RPMI7951 (cell line): ENCODE data around the gene CAMK2A. TPM values are rescaled to one million over a fixed set of nuclear protein-coding genes. Genes with fewer than 3 reads are reported as not detected.

ENCODE experiments used
- DNase-seq: peaks from one replicate; pipeline ENCODE4 v3.0.0-alpha.2; 2012; ENCODE audit warnings: low read depth
- total RNA-seq: library from RNA; depleted of rRNA; stranded (reverse); fragments of >200 nt; shearing (Covaris generic); gene quantifications from 2 replicates; pipeline ENCODE4 v1.2.3, GENCODE V29; 2014

The CAMK2A gene
- total RNA-seq, 1 experiment from 2014 or later = 0.60 TPM

DNA sequence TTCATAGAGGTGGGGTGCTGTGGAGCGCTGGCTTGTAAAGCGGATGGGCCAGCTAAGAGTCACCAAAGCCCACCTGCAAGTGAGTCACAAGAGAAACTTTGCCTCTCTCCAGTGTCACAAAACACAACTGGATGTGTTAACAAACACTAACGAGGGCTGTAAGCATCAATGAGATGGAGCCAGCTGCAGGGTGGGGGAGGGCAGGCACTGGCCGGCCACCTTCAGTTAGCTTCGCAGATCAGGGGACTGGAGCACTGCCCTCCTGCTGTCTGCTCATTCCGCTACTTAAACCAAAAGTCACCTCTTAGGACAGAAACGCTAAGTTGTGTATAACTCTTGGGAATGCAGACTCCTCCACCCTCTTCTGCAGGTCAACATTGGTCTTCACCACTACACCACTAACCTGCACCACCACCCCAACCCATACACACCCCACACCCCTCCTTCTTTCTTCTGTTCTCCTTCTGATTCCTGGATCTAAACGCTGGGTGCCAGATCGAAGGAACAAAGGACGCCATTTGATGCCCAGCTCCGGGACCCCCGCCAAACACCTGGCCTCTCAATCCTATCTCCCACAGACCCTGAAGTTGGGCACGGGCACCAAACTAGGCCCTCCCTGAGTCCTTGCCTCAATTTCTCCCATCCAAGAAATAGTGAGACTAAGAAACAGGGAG, 11.1 kb upstream of the CAMK2A start:
- no peak for DNase-seq

DNA sequence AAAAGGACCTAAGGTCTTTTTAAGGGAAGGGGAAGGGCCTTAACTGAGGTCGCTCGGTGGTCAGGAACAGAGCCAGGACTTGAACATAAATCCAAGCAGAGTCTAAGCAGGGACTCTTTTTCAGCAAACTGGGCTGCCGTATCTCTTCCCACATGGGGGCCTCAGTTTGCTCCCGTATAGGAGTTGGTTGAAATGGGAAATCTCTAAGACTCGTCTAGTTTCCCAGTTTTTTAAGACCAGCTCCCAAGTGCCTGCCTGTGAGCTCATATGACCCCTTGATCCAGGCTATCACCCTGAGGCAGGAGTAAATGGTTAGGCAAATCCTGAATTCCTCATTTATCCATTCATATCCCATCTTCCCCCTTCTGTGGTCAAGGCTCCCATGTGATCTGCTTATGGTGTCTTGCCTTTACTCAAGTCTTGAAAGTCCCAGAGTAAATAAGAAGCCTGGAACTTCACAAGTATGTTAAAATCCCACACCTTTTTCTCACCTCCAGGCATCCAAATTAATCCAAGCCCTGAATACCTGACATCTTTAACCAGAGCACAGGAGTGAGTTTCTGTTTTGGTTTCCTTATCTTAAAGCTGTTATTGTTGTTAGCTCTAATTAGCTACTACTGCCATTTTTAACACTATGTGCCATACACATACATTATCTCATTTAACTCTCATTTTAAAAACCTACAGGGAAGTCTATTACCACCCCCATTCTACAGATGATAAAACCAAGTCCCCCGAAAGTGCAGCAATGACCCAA, 10.2 kb upstream of the CAMK2A start:
- DNase-seq = peak; percentile 73

DNA sequence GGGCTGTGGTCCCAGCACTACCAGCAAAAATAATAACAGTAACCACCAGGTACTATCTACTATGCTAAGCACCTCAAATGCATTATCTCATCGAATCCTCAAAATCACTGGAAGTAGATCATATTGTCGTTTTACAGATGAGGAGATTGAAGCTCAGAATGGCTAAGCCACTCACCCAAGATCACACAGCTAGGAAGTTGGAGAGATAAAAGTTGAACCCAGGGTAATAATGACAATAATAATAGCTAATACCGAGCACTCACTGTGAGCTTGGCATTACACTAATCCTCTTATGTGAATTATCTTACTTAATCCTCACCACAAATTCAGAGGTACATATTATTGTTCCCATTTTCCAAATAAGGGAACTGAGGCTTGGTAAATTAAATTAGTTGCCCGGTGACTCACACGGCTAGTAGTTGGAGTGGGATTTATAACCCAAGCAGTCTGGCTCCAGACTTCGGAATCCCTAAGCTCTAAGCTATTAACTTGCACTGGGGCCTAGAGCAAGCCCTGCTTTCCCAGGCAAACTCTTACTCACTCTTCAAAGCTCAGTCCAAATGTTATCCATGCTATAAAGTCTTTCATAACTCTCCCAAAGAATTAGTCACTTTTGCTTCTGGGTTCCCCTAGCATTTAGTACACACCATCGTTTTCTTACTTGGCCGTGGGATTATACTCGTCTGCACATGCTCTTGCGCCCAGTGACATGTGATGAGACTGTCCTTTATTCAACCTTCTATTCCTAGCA, 9.3 kb upstream of the CAMK2A start:
- peak; percentile 95 for DNase-seq

DNA sequence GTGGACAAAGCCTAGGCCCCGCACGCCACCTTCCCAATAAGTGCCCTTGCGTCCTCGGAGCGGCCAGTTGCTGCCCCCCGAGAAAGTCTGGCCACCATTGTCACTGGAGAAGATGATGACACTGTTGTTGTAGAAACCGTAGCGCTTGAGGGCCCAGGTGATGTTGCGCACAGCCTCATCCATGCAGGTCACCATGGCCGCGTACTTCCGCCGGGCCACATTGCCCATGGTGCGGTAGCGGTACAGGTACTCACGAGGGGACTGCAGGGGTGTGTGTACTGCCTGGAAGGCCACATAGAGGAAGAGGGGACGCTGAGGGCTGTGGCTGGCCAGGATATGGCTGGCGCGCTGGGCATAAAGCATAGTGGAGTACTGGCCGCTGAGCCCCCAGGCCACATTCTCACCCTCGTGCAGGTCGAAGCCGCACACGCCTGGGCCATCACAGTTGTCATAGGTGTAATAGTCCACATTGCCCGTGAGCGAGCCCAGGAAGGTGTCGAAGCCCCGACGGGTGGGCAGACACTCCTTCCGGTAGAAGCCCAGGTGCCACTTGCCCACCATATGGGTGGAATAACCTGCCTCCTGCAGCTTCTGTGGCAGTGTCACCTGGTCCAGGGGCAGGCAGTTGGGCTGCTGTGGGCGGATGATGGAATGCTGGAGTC, 8.5 kb upstream of the CAMK2A start:
- no peak for DNase-seq

DNA sequence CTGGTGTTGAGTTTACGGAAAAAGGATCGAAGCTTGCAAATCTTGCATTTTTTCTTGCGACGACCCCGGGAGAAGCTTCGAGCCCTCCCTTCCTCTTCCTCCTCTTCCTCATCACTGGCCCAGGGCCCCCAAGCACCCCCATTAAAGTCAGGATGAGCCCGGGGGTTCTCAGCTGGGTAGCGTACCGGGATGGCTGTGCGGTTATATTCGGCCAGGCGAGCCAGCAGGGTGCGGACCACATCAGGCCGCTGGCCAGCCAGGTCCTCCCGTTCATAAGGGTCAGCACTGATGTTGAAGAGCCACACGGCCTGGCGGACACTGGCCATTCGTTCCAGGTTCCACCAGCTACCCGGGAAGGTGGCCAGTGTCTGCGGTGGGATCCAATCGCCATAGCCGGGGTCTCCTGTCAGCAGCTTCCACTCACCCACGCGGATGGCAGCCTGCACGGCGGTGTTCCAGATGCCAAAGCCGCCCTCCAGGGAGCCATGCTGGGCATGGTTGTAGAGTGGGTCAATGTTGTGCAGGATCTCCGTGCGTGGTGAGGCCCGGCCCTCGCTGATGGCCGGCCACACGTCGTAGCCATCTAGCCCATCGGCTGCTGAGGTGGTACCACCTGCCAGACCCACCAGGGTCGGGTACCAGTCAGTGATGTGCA, 7.8 kb upstream of the CAMK2A start:
- no peak for DNase-seq

DNA sequence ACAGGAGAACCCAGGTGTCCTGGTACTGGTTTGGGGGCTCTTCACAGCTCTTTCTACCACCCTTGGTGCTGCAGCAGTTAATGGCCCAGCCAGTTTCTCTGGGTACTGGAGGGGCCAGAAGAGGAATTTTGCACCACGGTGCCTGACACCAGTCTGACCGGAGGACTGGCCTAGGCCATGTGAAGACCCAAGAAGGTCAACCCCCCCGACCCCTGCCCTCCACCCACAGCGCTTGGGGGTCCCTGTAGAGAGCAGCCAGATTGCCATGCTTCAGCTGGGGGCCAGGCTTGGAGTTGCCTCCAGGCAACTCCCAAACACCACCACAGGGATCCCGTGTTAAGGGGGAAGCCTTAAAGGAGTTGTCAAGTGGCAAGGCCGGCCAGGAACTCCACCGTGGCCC, 6.9 kb upstream of the CAMK2A start:
- no peak for DNase-seq

DNA sequence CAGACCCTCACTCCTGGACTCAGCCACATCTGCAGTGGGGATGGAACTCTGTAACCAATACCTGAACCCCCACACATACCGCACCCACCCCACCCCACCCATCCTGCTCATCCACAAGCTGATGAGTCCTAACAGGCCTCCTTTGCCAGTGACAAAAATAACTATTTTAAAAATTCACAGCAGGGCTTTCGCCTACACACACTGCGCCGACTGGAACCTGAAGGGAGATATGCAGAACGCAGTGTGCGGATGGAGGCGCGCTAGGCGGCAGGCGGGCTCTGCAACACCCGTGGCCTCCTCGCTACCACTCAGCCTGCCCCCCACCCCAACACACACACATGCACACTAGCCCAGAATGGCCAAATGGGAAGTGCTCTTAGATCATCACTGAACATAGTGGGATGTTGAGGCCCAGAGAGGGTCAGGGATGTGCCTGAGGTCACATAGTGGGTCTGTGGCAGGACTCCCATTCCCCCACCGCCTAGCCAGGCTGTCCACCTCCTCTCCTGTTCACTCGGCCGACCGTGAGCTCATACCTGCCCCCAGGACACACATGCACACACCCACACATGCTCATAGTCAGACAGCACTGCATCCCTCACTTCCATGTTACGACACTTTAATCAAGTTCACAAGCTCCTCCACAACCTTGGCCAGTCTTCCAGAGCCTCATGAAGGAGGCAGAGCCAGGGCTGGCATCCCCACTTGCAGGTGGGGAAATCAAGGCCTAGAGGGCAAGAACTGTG, 6.3 kb upstream of the CAMK2A start:
- DNase-seq = no peak

DNA sequence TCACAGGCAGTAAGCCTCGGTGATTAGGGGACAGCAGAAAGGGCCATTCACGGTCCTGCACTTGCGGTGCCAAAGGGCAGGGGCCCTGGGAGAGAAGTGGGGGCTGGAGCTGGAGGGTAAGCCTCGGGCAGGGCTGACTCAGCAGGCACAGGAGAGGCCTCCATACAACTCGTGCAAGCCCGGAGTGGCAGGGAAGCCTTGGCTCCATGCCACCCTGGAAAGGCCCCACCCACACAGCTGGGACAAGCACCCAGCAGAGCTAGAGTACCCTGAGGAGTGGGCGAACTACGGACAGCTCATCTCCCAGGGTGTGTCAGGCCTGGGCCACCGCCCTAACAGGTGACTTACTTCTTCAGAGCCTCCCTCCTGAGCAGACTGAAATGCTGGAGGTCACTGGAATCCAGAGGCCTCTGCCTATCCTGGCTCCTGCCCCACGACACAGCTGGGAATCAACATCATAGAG, 5.6 kb upstream of the CAMK2A start:
- DNase-seq = peak; percentile 73

DNA sequence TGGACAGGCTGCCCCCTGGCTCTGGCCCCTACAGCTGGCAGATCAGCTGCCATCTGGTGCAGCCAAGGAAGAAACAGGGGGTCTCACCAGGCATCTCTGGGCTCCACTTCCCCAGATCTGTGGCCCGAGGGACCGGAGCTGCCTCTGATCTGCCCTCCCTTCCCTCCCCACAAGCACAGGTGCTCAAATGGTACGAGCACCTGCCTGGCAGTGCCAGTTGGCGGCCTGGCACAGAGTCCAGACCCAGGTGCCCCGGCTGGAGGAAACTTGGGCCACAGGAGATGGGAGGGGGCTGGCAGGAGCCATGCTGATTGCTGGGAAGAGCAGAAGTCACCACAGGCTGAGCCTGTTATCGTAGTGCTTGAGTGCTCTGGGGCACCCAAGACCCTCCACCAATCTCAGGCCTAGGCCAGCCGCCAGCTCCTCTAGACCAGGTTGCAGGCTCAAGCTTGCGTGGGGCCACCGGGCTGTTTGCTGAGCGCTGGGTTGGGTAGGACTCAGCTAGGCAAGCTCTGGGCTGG, 5.0 kb upstream of the CAMK2A start:
- no peak for DNase-seq

DNA sequence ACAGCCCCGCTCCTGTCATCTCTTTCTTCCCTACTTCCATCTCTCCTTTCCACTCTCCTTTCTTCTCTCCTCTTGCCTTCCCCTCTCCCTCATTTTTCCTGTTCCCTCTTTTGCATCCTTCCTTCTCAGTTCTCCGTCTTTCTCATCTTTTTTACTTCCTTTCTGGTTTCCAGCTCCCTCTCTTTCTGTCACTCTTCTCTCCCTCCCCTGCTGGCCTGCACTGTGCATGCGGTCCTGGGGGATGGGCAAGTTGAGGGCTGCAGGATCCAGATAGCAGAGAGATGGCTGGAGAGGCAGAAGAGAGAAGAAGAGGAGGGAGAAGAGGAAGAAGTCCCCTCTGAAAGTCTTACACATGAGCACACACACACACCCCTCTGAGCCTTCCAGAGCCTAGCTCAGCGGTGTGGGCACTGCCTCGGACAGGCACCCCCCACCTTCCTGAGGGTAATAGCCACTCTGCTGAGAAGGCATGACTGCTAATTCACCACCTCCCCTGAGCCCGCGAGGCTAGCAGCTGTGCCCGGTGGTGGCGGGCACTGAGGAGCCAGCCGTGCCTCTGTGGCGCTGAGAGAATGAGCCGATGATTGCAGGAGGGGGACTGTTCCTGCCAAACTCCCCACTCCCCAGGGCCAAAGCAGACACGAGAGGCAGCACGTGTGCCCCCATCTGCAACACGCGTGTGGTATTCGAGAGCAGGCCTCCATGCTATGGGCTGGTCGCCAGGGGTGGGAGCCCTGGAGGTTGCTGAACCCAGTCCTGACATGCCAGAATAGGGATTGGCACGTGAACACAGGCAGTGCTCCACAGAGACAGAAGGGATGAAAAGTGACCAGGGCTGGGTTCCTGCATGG, 3.7 kb upstream of the CAMK2A start:
- no peak for DNase-seq

DNA sequence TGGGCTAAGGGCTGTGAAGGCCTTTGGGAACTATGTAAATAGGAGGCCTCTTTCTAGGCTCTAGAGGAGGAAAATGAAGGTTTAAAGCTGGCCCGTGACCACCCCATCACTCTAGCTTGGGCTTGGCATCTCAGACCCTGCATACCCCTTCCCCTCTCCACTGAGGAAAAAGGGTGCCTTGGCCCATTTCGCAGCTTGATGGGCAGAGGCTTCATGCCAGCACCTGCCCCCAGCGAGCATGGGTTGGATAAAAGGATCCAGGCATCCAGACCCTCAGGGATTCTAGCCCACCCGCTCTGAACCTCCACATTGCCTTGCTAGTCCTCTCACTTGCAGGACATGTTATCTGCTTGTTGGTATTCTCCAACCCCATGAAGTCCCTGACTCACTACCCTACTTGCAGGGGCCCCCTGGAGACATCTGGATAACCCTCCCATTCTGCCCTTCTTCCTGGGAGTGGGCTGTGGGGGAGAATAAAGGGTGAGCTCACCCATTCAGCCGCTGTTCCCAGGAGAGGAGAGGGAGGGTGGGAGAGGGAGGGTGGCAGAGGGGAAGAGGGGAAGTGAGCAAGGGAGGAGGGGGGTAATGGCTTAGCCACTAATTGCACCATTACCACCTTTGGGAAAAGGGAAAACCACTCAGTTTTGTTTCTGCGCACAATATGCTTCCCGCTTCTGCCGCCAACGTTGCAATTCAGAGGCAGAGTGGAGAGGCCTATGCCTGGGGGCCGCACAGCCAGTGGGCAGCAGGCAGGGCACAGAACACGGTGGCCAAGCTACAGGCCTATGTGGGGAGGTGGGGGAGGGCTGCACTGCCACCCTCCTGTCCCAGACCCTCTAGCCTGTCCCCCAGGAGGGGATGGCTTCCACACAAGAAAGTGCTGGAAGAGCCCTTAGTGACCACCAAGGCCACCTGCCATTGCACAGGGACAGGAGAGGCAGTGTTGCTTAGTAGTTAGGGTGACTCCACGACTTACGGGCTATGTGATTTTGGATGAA, 2.1 kb upstream of the CAMK2A start:
- peak; percentile 34 for DNase-seq

DNA sequence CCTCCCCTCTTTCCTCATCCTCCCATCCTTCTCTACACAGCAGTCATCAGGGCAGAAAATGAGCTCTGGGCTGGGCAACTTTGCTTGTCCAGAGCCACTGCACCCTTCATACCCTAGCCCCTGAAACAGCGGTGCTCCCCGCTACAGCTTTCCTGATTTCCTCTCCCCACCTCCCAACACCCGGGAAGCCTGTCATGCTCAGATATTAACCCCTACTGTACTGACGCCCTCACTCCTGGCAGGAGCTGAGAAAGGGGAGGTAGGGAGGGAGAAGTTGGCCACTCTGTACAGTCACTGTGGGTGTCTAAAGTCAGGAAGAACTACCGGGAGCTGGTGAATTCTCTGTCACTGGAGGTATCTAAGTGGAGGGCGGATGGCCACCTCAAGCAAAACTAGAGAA, 782 bp downstream of the CAMK2A start:
- no peak for DNase-seq

DNA sequence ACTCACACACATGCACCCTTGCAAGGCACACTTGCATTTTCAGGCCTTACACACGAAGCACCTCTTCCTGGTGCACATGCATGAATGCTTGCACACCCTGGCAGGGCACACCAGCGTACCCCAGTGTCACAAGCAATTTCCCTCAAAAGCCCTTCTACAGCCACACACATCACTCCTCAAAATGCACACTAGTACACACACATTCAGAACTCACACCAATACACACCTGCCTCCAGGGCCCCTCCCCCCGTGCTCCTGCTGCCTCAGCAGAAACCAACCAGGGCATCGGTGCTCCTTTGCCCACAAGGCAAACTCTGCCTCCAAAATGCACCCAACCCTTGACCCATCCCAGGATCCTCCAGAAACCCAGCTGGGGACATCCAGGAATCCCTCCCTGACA, 1.2 kb downstream of the CAMK2A start:
- DNase-seq = no peak

DNA sequence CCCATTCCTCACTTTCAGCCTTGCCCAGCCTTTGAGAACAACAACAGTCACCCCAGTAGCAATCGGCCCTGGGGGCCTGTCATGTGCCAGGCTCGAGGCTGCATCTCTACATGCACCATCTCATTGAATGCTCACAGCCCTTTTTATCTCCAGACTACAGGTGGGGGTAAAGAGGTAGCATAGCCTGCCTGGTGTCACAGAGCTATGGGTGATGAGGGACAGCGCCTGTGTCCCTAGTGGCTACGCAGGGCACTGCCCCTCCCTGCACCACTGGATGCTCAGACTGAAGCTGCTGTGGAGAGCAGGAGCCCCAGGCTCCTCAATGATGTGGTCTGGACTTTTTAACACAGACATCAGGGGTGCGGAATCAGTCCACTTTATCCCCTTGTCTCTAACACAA, 2.8 kb downstream of the CAMK2A start:
- no peak for DNase-seq

DNA sequence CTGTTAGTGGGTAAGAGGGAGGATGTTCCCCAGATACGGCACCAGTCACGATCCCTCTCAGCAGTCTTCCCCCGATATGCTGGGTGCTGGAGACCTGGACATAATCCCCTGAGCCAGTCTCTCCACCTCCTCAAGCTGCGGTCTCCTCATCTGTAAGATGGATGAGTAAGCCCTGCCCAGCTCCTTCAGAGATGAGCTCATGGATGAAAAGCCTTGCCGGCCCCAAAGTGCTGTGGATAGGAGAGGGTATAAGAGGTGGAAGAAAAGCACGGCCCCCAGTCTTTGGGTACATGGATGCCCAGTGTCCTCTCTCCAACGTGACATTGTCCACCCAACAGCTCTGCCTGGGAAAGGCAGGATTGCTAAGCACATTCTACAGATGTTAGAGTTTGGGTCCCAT, 4.5 kb downstream of the CAMK2A start:
- DNase-seq = no peak

DNA sequence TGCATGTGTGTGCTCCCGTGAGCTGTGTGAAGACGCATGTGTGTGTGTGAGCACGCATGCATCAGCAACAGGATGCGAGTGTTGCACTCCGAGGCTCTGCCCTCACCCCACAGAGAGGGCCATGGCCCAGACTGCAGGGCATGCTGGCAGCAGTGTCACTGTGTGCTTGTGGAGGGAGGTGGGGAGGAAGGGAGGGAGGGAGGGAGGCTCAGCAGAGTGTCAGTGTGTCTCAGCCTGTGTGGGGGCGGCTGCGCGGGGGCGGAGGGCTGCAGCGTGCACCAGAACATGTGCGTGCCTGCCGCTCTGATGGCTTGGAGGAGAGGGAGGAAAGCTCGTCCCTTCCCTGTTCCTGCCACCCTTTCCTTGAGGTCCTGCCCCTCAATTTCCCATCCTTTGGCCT, 5.3 kb downstream of the CAMK2A start:
- no peak for DNase-seq

DNA sequence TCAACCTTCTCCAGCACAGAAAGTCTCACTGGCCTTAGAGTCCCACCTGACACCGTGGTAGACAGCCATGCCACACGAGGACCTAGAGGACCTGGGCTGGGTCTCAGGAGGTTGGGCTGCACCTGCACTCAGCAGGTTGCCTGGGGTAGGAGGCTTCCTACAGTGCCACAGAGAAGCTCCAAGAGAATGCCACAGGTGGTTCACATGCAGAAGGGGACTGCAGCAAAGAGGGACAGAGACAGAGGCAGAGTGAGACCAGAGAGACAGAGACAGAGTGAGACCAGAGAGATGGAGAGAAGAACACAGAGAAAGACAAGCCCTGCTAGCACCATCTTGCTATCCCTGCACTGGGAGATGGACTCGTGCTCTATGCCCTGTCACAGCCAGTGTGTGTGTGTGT, 5.7 kb downstream of the CAMK2A start:
- DNase-seq = no peak

DNA sequence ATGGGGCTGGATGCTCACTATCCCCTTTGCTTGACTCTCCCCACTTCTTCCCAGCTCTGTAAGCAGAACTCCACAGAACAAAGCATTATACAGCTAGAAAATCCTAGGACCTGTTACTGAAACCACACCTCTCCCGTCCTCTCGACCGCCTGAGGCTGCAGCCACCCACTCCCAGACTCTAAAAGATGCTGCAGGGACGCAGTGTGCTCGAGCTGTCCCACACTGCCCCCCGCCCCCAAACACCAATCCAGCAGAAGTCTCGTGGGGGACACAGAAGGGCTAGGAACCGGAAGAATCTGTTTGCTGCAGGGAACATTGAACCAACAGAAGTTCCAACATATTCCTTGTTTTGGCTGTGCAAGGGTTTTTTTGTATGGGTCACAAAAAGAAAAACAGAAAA, 7.6 kb downstream of the CAMK2A start:
- no peak for DNase-seq
